GM12872 (cell line): ENCODE data around the gene TMEM164.

Experiments used
- CTCF ChIP-seq: IDR thresholded peaks from 3 replicates; pipeline ENCODE4 v1.5.1; 2011; ENCODE audit warnings: low read depth, mild to moderate bottlenecking, low read length, moderate library complexity; ENCODE audit not compliant: insufficient read depth

TMEM164 gene

GRCh38 chrX:110123331-110123782, 120.4 kb downstream of the TMEM164 start:
- TF ChIP-seq CTCF = no peak

- no peak for TF ChIP-seq CTCF
These were observed 122.7 kb downstream of the TMEM164 start for GRCh38 chrX:110125446-110126162.

- TF ChIP-seq CTCF = no peak
These were observed 128.1 kb downstream of the TMEM164 start for GRCh38 chrX:110131031-110131430.

GRCh38 chrX:110132450-110133114, 129.7 kb downstream of the TMEM164 start:
- TF ChIP-seq CTCF = no peak

GRCh38 chrX:110133735-110134370, 130.9 kb downstream of the TMEM164 start:
- TF ChIP-seq CTCF = no peak

GRCh38 chrX:110135618-110136017, 132.7 kb downstream of the TMEM164 start:
- TF ChIP-seq CTCF = no peak

GRCh38 chrX:110136136-110136535, 133.2 kb downstream of the TMEM164 start:
- no peak for TF ChIP-seq CTCF
